Measurements from ENCODE around the gene RBM22. TPM values are rescaled to one million over a fixed set of nuclear protein-coding genes. Genes with fewer than 3 reads are reported as not detected.
"Not testable (repeated sequence)": the region's sequence is repeated elsewhere in the genome, so short reads cannot be mapped to it uniquely, and the experiment has no call there.

Gene RBM22
- 74.0 and 74.1 TPM in 2 replicates for total RNA-seq

DNA sequence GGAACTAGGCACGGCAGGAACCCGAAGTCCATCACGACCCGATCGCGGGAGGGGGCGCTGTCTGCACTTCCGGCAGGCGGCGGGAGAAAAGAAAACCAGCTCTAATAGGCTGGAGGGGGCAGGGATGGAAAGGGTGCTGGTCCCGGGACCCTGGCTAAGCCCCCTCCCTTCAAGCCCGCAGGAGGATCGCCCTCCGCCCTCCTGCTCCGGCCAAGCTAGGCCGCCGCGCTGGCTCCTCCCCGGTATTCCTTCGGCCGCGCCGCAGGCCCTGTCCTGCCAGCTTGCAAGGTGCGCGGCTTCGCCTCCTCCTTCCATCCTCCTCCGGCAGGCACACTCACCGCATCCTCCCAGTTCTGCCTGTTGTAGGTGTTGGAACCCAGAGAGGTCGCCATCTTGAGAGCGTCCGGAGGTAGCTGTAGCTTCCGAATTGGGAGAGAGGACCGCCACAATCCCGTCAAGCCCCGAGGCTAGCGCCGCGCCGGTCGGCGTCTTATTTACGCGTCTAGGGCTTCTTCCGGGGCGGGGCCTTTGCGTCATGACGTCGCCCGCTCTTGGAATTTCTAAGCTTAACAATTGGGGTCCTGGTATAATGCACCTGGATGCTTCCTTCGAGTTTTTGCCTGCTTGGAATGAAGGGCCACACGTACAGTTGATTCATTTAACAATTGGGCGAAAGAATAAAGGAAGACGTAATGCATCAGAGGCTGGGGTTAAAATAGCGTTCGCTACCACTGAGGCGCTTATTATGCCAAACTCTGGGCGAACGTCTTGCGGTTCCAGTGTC lies at the start of gene RBM22:
RBM22 (minus strand) TSS at position 469 of the 784 bp plus-strand sequence; CDS start at position 392, 77 bp downstream.
- Mint-ChIP-seq H3K4me1 (peaks cover 6% of the 10 kb centered on the region), H3K9me3 (no peaks in the 10 kb centered on the region), H3K27ac (no peak within 1 kb of the TSS), H3K27me3 (no peaks in the 10 kb centered on the region), H3K4me3 (no peak within 1 kb of the TSS), H3K36me3 (ENCODE audit: low read depth) (peaks cover 30% of the 10 kb centered on the region)
- ChIA-PET CTCF (interaction anchor here (0.7 to 3.2 kb wide), 9 partner anchors 8 to 464 kb away, joined by 3 to 22 read pairs (median 4); no protein-coding TSS in a partner anchor), POLR2A (interaction anchor here (0.6 to 2.0 kb wide), 18 partner anchors 12 to 1071 kb away, joined by 3 to 25 read pairs (median 6); partner anchors contain the start of genes CD74, DCTN4, G3BP1 and GM2A)
- ATAC-seq (ENCODE audit: low read depth) = peak; percentile 95
- DNase-seq = peak; percentile 84
- TF ChIP-seq, protein P1, sequence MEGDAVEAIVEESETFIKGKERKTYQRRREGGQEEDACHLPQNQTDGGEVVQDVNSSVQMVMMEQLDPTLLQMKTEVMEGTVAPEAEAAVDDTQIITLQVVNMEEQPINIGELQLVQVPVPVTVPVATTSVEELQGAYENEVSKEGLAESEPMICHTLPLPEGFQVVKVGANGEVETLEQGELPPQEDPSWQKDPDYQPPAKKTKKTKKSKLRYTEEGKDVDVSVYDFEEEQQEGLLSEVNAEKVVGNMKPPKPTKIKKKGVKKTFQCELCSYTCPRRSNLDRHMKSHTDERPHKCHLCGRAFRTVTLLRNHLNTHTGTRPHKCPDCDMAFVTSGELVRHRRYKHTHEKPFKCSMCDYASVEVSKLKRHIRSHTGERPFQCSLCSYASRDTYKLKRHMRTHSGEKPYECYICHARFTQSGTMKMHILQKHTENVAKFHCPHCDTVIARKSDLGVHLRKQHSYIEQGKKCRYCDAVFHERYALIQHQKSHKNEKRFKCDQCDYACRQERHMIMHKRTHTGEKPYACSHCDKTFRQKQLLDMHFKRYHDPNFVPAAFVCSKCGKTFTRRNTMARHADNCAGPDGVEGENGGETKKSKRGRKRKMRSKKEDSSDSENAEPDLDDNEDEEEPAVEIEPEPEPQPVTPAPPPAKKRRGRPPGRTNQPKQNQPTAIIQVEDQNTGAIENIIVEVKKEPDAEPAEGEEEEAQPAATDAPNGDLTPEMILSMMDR (IDR thresholded peaks at IDR 0.05) = no peak
- intact Hi-C loops (cut with micrococcal nuclease) = loop anchor here (1.0 to 5.0 kb wide), 8 partner anchors 44 to 457 kb away; partner anchors contain the start of genes ANXA6 and RPS14

DNA sequence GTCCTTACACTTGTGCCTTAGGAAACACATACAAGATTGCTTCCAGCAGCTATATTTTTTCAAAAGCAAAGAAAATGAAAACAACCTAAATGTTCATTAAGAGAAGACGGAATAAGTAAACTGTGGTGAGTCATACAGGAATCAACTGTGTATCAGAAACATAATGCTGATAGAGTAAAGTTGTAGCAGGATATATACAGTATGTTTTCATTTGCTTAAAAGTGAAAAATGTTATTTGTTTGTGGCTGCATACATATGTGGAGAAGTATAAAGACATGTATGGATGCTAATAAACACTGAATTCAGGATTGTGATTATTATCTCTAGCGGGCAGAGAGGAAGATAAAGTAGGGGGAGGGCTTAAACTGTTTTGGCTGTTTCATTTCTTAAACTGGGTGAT lies 49.6 kb upstream of the RBM22 start:
- ATAC-seq (ENCODE audit: low read depth) = no peak
- ChIA-PET CTCF (no interaction called here), POLR2A (interaction anchor here (1.2 kb wide), 1 partner anchor 9 kb away, joined by 4 read pairs; no protein-coding TSS in a partner anchor)
- peaks cover 61% of the 10 kb centered on the region for H3K36me3 Mint-ChIP-seq (ENCODE audit: low read depth)
- TF ChIP-seq, protein P1 (IDR thresholded peaks at IDR 0.05) = no peak
- no peaks in the 10 kb centered on the region for H3K27me3 Mint-ChIP-seq
- no peak overlapping the region for H3K4me3 Mint-ChIP-seq
- DNase-seq = no peak
- no peaks in the 10 kb centered on the region for H3K9me3 Mint-ChIP-seq
- H3K4me1 Mint-ChIP-seq = peaks cover 39% of the 10 kb centered on the region
- peak overlapping the region; percentile 31 for H3K27ac Mint-ChIP-seq
- intact Hi-C loops (cut with micrococcal nuclease) = no loop called here

DNA sequence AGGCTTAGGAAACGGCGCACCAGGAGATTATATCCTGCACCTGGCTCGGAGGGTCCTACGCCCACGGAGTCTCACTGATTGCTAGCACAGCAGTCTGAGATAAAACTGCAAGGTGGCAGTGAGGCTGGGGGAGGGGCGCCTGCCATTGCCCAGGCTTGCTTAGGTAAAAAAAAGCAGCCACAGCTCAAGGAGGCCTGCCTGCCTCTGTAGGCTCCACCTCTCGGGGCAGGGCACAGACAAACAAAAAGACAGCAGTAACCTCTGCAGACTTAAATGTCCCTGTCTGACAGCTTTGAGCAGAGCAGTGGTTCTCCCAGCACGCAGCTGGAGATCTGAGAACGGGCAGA lies 42.3 kb upstream of the RBM22 start:
- intact Hi-C loops (cut with micrococcal nuclease); H3K4me3 Mint-ChIP-seq; H3K27ac Mint-ChIP-seq; POLR2A ChIA-PET; CTCF ChIA-PET; ATAC-seq (ENCODE audit: low read depth); H3K27me3 Mint-ChIP-seq; DNase-seq; H3K9me3 Mint-ChIP-seq: not testable (repeated sequence)
- H3K4me1 Mint-ChIP-seq = peaks cover 10% of the 10 kb centered on the region
- peaks cover 54% of the 10 kb centered on the region for H3K36me3 Mint-ChIP-seq (ENCODE audit: low read depth)

DNA sequence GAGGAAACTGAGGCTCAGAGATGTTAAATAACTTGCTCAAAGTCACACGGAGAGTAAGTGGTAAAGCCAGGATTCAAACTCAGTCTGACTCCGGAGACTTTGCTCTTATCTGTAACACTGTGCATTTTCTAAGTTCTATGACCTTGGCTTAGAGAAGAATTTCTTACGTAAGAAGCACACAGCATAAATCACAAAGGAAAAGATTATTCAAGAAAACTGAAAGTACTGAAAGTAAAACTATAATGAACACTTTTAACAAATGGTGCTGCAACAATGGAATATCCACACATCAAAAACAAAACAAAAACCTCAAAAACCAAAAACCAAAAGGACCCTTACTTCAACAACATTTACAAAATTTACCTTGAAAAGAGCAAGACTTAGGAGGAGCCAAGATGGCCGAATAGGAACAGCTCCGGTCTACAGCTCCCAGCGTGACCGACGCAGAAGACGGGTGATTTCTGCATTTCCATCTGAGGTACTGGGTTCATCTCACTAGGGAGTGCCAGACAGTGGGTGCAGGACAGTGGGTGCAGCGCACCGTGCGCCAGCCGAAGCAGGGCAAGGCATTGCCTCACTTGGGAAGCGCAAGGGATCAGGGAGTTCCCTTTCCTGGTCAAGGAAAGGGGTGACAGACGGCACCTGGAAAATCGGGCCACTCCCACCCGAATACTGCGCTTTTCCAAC lies 41.7 kb upstream of the RBM22 start:
- POLR2A ChIA-PET; H3K27ac Mint-ChIP-seq; CTCF ChIA-PET; ATAC-seq (ENCODE audit: low read depth); H3K27me3 Mint-ChIP-seq; H3K4me3 Mint-ChIP-seq; H3K9me3 Mint-ChIP-seq; intact Hi-C loops (cut with micrococcal nuclease); DNase-seq: not testable (repeated sequence)
- Mint-ChIP-seq H3K36me3 (ENCODE audit: low read depth) (peaks cover 57% of the 10 kb centered on the region), H3K4me1 (peaks cover 14% of the 10 kb centered on the region)

DNA sequence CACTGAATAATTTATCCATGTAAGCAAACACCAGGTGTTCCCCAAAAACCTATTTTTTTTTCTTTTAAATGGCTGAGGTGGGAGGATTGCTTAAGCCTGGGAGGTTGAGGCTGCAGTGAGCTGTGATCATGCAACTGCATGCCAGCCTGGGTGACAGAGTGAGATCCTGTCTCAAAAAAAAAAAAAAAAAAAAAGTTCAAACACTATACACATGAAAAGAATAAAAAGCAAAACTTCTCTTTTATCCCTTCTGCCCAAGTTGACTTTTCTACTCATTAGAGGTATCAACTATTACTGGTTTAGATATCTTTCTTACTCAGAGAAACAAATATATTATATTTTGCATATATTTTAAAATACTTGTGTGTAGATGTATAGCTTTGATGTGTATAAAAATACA lies 40.1 kb upstream of the RBM22 start:
- ChIA-PET POLR2A (interaction anchor here (1.2 kb wide), 1 partner anchor 18 kb away, joined by 5 read pairs; the partner anchor contains the start of gene DCTN4), CTCF (no interaction called here)
- H3K4me1 Mint-ChIP-seq = peaks cover 20% of the 10 kb centered on the region
- no peak overlapping the region for H3K4me3 Mint-ChIP-seq
- no peak overlapping the region for H3K27ac Mint-ChIP-seq
- no peaks in the 10 kb centered on the region for H3K27me3 Mint-ChIP-seq
- TF ChIP-seq, protein P1 (IDR thresholded peaks at IDR 0.05) = no peak
- H3K36me3 Mint-ChIP-seq (ENCODE audit: low read depth) = peaks cover 72% of the 10 kb centered on the region
- intact Hi-C loops (cut with micrococcal nuclease) = no loop called here
- DNase-seq = no peak
- peaks cover 7% of the 10 kb centered on the region for H3K9me3 Mint-ChIP-seq
- ATAC-seq (ENCODE audit: low read depth) = no peak

DNA sequence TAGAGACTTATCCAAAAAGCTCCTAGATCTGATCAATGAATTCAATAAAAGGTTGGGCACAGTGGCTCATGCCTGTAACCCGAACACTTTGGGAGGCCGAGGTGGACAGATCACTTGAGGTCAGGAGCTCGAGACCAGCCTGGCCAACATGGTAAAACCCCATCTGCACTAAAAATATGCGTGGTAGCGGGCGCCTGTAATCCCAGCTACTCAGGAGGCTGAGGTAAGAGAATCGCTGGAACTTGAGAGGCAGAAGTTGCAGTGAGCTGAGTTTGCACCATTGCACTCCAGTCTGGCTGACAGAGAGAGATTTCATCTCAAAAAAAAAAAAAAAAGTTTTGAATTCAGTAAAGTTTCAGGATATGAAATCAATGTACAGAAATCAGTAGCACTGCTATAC lies 38.0 kb upstream of the RBM22 start:
- peaks cover 32% of the 10 kb centered on the region for H3K4me1 Mint-ChIP-seq
- H3K27me3 Mint-ChIP-seq = no peaks in the 10 kb centered on the region
- peaks cover 10% of the 10 kb centered on the region for H3K9me3 Mint-ChIP-seq
- TF ChIP-seq, protein P1 (IDR thresholded peaks at IDR 0.05) = no peak
- ChIA-PET CTCF (no interaction called here), POLR2A (interaction anchor here (0.7 kb wide), 1 partner anchor 31 kb away, joined by 5 read pairs; no protein-coding TSS in a partner anchor)
- intact Hi-C loops (cut with micrococcal nuclease) = no loop called here
- peaks cover 88% of the 10 kb centered on the region for H3K36me3 Mint-ChIP-seq (ENCODE audit: low read depth)
- H3K4me3 Mint-ChIP-seq = no peak overlapping the region
- ATAC-seq (ENCODE audit: low read depth) = no peak
- no peak overlapping the region for H3K27ac Mint-ChIP-seq
- DNase-seq = no peak
